ENCODE data around the gene RSPH6A.

- TF ChIP-seq CTCF (IDR thresholded peaks at IDR 0.05) (no peak), POLR2A (IDR thresholded peaks at IDR 0.05) (no peak), EP300 (IDR thresholded peaks at IDR 0.05) (no peak)
Observed at GRCh38 chr19:45834970-45835369, 19.9 kb upstream of the RSPH6A start.

Data from gastroesophageal sphincter (tissue), 3 donors.